NCI-H128 (cell line): ENCODE measurements around the gene RNF130.
"Not testable (repeated sequence)": the region's sequence is repeated elsewhere in the genome, so short reads cannot be mapped to it uniquely, and the experiment has no call there.

Source experiments
- DNase-seq: peaks from one replicate; lab custom pipeline; 2025; ENCODE audit not compliant: unreplicated experiment; lab: John Stamatoyannopoulos, UW

Gene RNF130

GRCh38 chr5:179978792-179979191 is 92.8 kb downstream of the RNF130 start:
- no peak for DNase-seq

GRCh38 chr5:179975713-179976134 is 95.8 kb downstream of the RNF130 start:
- DNase-seq: no peak

GRCh38 chr5:179974946-179975712 is 96.4 kb downstream of the RNF130 start:
- DNase-seq: peak; percentile 36

- DNase-seq: peak; percentile 1
Observed at GRCh38 chr5:179974246-179974945, 97.2 kb downstream of the RNF130 start.

GRCh38 chr5:179973391-179973790 is 98.2 kb downstream of the RNF130 start:
- DNase-seq: no peak

GRCh38 chr5:179969110-179969509 is 102.4 kb downstream of the RNF130 start:
- DNase-seq: no peak

- DNase-seq: no peak
Observed at GRCh38 chr5:179967489-179967888, 104.1 kb downstream of the RNF130 start.

GRCh38 chr5:179964015-179964414 is 107.5 kb downstream of the RNF130 start:
- no peak for DNase-seq

GRCh38 chr5:179963375-179963774 is 108.2 kb downstream of the RNF130 start:
- DNase-seq: no peak

GRCh38 chr5:179960204-179960831 is 111.2 kb downstream of the RNF130 start:
- DNase-seq: no peak

- DNase-seq: no peak
Observed at GRCh38 chr5:179959641-179960040, 111.9 kb downstream of the RNF130 start.

GRCh38 chr5:179959118-179959517 is 112.4 kb downstream of the RNF130 start:
- not testable (repeated sequence) for DNase-seq

- DNase-seq: no peak
Observed at GRCh38 chr5:179955630-179956029, 115.9 kb downstream of the RNF130 start.

- no peak for DNase-seq
Observed at GRCh38 chr5:179955062-179955461, 116.5 kb downstream of the RNF130 start.

GRCh38 chr5:179954434-179954833 is 117.1 kb downstream of the RNF130 start:
- no peak for DNase-seq

- DNase-seq: no peak
Observed at GRCh38 chr5:179953987-179954386, 117.6 kb downstream of the RNF130 start.

GRCh38 chr5:179936976-179937681 is 134.4 kb downstream of the RNF130 start:
- DNase-seq: no peak

GRCh38 chr5:179930788-179931473 is 140.6 kb downstream of the RNF130 start:
- DNase-seq: no peak

- DNase-seq: no peak
Observed at GRCh38 chr5:179927824-179928223, 143.7 kb downstream of the RNF130 start.

GRCh38 chr5:179926657-179927056 is 144.9 kb downstream of the RNF130 start:
- no peak for DNase-seq

- DNase-seq: no peak
Observed at GRCh38 chr5:179923436-179923835, 148.1 kb downstream of the RNF130 start.
